ENCODE results near the gene C1QTNF6.

The C1QTNF6 gene

DNA sequence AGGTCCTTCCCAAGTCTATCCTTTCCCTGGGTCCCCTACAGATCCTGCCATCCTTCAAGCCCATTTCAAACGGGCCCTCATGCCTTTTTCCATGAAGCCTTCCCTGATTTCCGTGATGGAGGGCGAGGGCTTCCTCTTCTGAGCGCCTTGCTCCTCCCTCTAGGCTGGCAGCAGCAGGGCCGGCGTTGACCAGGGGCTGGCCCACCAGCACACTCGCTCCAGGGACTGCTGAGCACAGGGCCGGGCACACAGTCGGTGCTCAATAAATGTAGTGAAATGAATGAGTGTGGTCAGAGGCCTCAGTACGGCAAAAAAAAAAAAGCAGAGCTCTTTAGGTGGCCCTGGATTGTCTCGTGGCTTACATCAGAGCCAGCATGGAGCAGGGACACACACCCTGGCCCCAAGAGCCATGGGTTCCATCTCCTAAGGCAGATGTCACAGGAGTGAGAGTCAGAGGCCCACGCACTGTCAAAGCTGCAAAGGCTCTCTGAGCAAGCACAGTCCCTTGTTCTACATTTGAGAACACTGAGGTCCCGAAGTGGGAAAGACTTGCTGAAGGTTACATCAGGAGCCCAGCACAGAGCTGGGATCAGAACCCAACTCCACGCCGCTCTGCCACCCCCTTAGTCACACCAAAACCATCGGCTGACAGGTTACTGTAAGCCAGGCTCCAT, 41.4 kb downstream of the C1QTNF6 start:
- no peak for DNase-seq

DNA sequence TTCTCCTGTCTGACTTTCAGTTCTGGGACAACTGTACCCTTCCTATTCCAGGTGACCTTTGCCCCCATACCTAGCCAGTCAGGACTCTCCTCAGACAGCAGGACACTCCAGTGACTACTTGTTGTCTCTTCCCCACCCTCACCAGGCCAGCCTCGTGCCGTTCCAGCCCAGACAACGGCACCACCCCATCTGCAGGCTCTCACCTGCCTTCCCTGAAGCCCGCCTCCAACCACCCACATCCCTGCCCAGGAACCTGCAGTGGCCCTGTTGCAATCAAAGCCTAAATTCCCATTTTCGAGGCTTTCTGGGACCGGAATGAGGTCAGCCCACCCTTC, 42.0 kb downstream of the C1QTNF6 start:
- no peak for DNase-seq

DNA sequence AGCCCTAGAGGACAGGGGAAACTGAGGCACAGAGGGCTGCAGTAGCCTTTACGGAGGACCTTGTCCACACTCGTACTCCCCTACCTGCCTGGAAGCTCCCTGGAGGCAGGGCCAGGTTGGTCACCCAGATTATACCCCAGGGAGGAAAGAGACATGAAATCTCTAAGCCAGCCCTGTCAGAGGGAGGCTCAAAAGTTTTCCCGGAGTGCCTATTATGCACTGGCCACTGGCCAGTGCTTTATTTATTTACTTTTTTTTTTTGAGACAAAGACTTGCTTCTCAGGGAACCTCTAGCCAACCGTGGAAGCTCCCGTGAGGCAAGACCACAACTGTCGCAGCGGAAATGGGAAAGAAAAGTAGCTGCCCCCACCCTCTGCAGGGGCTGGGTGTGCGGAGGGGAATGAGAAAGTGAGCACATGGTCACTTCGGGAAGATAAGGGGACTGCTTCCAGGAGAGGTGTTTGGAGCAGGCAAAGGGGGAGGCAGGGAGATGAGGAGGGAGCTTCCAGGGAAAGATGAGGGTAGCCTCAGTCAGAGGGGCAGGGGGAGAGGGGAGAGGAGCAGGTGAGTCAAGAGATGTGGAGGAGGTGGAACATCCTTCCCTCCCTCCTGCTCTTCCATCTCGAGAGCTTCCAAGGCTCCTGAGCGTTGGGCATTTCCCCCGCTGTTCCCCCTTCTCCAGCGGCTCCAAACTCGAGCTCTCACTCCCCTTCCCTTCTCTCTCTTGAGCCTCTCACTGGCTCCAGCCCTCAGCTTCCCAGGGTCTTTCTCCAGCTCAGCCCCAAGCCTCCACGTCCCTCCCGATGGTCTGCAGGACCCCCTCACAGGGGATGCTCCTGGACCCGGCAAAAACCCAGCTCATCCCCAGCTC, 42.6 kb downstream of the C1QTNF6 start:
- no peak for DNase-seq

DNA sequence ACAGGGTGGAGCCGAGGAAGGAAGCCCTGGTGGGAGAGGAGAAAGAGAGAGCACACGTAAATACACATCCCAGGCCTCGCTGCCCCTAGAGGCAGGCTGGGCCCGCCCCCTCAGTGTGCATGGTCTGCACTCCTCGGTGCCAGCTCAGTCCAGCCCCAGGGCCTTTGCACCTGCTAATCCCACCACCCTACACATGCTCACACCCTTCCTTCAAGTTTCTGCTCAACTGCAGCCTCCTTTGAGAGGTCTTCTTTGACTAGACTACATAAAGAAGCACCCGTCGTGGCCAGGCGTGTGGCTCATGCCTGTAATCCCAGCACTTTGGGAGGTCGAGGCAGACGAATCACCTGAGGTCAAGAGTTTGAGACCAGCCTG, 43.9 kb downstream of the C1QTNF6 start:
- no peak for DNase-seq

DNA sequence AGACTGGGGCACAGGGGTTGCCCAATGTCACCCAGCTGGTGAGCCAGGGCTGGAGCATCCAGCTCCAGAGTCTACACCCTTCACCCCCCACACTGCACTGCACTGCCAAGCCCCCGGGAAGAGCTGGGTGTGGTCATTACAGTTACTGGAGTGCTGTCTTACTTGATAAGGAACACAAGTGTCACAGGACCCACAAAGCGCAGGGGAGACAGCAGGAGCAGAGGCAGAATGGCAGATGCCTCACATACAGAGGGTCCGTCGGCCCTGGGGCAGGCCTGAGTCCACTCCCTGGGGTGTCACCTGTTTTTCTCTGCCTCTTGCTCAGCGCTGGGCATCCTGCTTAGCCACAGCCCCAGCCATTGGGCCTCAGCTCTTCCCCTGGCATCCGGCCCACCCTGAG, 46.1 kb downstream of the C1QTNF6 start:
- DNase-seq, result no peak

DNA sequence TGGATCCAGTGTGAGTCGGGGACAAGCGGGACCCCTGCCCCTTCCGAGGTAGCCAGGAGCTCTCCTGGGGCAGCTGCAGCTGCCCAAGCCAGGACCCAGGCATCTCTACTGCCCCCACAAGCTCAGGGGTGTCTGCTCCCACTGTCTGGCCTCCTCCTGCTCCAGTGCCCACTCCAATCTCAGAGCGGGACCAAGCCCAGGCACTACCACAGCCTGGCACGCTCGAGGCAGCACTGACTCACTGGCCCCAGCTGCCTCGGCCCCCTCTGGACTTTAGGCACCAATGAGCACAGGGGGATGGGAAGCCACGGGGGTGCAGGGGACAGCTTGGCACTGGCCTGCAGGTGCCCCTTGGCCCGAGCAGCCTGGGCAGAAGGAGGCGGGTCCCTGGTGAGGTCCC, 46.6 kb downstream of the C1QTNF6 start:
- no peak for DNase-seq

DNA sequence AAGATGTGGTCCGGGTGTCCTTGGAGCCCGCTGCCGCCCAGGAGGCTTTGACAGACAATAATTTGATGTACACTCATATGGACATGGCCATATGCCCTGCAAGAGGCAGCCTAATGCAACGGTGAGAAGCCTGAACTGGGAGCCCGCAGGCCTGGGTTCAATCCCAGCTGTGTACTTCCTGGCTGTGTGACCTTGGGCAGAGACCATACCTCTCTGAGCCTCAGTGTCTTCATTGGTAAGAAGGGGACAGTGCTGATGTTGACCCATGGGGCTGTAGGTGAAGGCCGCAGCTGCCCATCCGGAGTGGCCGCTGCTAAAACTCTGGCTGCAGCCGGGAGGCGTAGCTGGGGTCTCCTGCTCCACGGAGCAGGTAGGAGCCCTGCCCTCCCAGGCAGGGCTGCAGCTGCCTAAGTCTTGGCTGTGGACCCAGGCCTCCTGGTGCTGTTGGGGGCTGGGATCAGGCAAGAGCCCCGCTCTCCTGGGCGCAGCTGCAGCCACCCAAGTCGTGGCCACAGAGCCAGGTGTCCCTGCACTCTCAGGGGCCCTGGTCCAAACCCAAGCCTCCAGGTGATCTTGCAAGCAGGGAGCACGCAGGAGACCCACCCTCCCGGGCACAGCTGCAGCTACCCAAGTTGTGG, 47.2 kb downstream of the C1QTNF6 start:
- DNase-seq, result no peak

DNA sequence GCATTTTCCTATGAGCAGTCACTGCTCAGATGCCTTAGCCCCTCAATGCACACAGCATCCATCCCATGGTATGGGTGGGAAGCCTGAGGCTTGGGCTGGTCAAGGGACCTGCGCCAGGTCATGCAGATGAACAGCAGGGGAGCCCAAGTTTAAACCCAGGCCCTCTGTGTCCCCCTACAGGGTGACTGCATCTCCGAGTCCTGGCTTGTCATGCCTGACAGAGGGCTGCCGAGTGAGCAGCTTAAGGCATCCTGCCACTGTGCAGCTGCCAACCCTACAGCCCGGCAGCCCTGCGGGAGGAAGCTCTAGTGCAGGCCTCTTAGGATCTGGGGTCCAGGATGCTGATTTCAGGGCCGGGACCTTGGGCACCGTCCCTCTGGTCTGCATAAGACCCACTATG, 48.3 kb downstream of the C1QTNF6 start:
- DNase-seq, result no peak

DNA sequence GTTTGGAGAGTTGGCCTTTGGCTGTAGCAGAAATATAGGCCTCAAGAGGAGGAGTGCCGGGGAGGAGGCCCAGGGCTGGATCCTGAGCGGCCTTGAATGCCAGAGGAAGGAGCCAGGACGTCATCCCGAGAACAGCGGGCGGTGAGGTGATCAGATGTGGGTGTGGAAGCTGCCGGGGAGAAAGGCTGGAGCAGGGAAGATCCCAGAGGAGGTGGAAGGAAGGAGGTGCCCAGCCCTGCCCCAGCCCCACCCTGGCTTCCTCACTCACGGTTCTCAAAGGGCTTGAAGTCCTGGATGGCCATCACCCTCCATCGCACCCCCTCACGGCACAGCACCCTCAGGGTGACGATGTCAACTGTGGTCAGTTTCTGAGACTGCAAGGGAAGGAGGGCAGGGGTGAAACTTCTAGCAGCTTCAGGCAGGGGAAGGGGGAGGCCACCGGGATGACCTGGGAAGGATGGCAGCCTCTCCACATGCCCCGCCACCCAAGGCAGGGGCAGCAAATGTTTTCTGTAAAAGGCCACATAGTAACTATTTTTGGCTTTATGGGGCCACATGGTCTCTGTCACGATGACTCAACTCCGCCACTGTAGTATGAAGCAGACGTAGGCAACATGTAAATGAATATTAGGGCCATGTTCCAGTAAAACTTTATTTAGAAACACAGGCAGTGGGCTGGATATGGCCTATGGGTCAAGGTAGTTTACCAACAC, 49.0 kb downstream of the C1QTNF6 start:
- no peak for DNase-seq

DNA sequence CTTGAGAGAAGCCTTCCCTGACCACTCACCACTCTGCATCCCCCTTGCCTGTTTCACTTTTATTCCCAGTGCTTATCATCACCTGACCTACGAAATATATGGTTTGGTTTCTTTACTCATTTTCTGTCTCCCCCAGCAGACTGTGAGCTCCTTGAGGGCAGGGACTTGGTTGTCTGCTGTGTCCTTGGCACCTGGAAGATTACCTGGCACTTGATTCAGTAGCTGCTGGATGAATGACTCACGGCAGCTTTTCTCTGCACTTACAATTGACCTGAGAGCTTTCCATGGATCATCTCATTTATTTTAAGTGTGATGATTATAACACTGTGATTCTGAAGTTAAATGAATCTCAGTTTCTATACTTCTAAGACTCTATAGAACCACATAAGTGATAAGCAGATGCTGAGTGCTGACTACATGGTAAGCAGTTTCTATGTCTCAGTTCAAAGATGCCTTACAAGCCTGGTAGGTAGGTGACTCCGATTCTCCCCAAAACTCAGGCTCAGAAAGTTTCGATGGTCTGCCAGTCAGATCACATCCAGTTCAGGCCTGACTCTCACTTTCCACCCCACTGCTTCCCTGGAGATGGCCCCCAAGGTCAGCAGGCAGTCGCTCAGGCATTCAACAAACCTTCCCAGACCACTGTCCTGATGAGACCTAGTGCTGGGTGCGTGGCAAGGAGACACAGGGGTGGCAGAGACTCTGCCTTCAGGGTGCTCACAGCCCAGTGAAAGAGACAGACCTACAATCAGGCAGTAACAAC, 50.0 kb downstream of the C1QTNF6 start:
- no peak for DNase-seq

DNA sequence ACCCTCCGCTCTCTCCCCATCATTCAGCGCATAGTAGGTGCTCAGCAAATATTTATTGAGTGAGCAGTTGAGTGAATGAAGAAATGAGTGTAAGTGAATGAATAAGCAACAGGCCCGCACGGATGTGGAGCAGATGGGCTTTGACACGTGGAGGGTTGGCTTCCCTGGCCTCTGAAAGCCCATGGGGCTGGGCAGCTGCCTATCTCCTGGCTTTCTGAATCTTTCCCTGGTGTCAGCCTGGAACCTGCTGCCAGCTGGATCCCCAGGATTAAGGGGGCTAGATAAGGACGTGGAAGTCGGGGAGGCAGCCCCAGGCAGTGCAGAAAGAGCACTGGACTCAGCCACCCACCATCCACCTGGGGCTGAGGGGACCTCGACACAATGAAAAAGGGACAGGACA, 50.9 kb downstream of the C1QTNF6 start:
- DNase-seq, result no peak

DNA sequence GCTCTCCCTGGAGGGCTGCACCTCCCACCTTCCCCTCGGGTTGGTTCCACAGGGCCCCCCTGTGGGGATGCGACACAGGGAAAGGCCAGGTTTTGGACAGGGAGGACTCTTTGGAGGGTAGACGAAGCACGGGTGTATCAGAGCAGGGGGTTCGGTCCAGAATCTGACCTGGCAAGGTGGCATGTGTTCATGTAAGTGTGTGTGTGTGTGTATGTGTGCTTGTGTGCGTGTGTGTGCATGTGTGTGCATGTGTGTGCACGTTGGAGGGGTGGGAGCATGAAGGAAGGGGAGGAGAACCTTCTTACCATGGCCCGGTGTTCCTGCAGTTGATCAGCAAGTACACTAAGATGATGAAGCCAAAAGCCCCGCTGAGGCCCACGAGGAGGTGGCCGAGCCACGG, 53.0 kb downstream of the C1QTNF6 start:
- no peak for DNase-seq

DNA sequence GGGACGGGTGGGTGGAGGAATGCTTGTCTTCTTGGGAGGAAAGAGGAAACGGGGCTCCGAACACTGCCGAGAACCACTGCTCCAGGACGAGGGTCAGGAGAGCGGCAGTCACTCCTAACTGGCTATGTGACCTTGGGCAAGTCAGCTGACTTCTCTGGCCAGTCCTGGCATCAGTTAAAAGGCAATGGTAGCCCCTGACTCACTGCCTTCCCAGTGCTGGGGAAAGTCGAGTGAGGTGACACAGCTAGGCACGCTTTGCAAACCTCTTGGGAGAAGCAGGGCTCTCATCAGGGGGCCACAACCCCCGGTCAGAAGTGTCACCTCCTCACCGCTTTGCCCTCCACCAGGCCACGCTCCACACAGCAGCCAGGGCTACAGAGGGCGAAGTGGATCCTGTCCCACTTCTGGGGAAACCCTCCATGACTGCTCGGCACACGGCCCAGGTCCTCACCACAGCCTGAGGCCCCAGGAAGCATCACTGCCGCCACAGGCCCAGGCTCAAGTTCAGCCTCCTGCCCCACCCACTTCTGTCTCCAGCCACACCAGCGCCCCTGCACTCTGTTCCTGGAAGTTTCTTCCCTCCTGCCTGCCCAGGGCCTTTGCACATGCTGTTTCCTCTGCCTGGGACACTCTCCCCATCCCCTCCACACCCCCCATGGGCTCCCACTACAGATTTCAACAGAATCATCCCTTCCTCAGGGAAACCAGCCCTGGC, 54.6 kb downstream of the C1QTNF6 start:
- DNase-seq, result no peak

DNA sequence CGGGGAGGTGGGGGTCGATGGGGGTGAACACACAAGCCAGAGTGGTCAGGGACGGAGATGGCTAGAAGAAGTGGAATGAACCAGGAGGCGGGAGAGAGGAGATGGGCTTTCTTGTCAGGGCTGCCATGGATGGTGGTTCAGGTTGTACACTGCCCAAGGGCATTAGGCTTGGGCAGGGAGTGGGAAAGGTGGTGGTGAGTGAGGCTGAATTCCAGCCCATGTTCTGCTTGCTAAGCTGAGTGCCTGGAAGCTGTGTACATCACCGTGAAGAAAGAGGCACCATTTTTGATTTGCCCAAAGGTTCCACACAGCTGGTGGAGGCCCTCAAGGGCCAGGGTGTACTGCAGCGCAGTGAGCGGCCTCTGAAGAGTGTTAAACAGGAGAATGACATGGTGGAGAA, 55.3 kb downstream of the C1QTNF6 start:
- no peak for DNase-seq
